Ascending aorta (tissue), 2 donors: ENCODE data around the gene AMELX. TPM values are rescaled to one million over a fixed set of nuclear protein-coding genes. Genes with fewer than 3 reads are reported as not detected.

ENCODE experiments used
- DNase-seq, 2 donors: peaks; one replicate each; pipeline ENCODE4 v3.0.0-alpha.2; 2019; ENCODE audit warnings: low spot score in 2 of 2
- H3K27ac ChIP-seq, 2 donors: fragments of 200-600 bp; sonication (generic); one replicate each; pipeline ENCODE4 v1.5.1; 2016 to 2017; ENCODE audit warnings: mild to moderate bottlenecking in 1 of 2
- H3K27me3 ChIP-seq: fragments of 200-600 bp; sonication (generic); one replicate; pipeline ENCODE4 v1.5.1; 2017
- H3K36me3 ChIP-seq, 2 donors: fragments of 200-600 bp; sonication (generic); one replicate each; pipeline ENCODE4 v1.5.1; 2016
- H3K4me1 ChIP-seq, 2 donors: fragments of 200-600 bp; sonication (generic); one replicate each; pipeline ENCODE4 v1.5.1; 2016 to 2017; ENCODE audit warnings: mild to moderate bottlenecking in 1 of 2
- H3K4me3 ChIP-seq, 2 donors: fragments of 200-600 bp; sonication (generic); one replicate each; pipeline ENCODE4 v1.5.1; 2016 to 2017; ENCODE audit warnings: mild to moderate bottlenecking in 1 of 2
- H3K9me3 ChIP-seq, 2 donors: fragments of 200-600 bp; sonication (generic); one replicate each; pipeline ENCODE4 v1.5.1; 2016
- intact Hi-C: fragments of 100-400 bp; cut with DNase I; formaldehyde crosslinking; loops from one replicate; pipeline ENCODE4 v1.15.1; 2023
- total RNA-seq: library from RNA; depleted of rRNA; stranded (reverse); fragments of >200 nt; gene quantifications from one replicate; pipeline ENCODE4 v1.1.0, GENCODE V29; 2016
- TF ChIP-seq, protein P1 (sequence below), 3 experiments: fragments of 200-600 bp in 2 of 3; fragments of 450-650 bp in 1 of 3; sonication (generic) in 2 of 3; IDR thresholded peaks; one replicate each; pipeline ENCODE4 v1.5.1; 2016 to 2019; ENCODE audit warnings: antibody characterized with exemption in 3 of 3, mild to moderate bottlenecking in 1 of 3, moderate library complexity in 1 of 3

AMELX gene
- not detected for total RNA-seq

DNA sequence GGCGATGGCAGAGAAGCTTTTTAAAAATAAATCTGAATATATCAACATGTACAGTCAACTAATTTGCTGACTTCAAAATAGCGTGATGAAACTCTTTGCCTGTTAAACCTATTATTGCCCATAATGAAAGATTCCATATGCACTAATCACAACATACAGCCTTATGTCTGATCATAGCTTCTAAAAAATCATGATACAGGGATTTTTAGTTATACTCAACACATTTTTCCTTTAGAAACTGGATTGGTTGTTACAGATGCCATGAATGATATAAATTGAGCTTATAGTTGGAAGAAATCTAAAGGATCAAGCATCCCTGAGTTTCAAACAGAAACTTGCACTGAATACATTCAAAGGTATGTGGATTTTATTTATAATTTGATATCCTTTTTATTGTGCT, at the start of gene AMELX:
Gene AMELX (plus strand): TSS at position 301 of the 400 bp plus-strand sequence. CDS start 1,376 bp downstream, outside the sequence.
- intact Hi-C loops = no loop called here
- TF ChIP-seq, protein P1, sequence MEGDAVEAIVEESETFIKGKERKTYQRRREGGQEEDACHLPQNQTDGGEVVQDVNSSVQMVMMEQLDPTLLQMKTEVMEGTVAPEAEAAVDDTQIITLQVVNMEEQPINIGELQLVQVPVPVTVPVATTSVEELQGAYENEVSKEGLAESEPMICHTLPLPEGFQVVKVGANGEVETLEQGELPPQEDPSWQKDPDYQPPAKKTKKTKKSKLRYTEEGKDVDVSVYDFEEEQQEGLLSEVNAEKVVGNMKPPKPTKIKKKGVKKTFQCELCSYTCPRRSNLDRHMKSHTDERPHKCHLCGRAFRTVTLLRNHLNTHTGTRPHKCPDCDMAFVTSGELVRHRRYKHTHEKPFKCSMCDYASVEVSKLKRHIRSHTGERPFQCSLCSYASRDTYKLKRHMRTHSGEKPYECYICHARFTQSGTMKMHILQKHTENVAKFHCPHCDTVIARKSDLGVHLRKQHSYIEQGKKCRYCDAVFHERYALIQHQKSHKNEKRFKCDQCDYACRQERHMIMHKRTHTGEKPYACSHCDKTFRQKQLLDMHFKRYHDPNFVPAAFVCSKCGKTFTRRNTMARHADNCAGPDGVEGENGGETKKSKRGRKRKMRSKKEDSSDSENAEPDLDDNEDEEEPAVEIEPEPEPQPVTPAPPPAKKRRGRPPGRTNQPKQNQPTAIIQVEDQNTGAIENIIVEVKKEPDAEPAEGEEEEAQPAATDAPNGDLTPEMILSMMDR (IDR thresholded peaks at IDR 0.05) = no peak
- Histone ChIP-seq H3K27me3 (no peaks in the 10 kb centered on the region), H3K27ac (no peak within 1 kb of the TSS), H3K9me3 (no peaks in the 10 kb centered on the region), H3K4me3 (no peak within 1 kb of the TSS), H3K36me3 (no peaks in the 10 kb centered on the region), H3K4me1 (no peaks in the 10 kb centered on the region)
- DNase-seq = no peak

DNA sequence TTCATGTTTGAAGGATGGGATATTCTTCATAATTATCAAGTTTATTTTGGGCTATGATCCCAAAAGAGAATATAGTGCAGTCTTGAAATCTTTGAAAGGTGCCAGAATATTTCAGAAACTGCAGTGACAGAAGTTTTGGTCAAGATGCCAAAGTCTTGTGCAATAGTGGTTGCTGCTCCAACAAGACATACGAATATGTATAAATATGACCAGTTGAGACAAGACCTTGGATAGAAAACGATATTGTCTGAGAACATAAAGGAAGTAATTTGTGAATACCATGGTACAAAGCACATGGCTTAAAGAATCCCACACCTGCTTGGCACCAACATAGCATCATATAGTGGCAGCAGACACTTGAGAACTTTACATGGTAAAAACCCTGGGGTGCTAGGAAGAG, 48.6 kb upstream of the AMELX start:
- intact Hi-C loops = no loop called here

DNA sequence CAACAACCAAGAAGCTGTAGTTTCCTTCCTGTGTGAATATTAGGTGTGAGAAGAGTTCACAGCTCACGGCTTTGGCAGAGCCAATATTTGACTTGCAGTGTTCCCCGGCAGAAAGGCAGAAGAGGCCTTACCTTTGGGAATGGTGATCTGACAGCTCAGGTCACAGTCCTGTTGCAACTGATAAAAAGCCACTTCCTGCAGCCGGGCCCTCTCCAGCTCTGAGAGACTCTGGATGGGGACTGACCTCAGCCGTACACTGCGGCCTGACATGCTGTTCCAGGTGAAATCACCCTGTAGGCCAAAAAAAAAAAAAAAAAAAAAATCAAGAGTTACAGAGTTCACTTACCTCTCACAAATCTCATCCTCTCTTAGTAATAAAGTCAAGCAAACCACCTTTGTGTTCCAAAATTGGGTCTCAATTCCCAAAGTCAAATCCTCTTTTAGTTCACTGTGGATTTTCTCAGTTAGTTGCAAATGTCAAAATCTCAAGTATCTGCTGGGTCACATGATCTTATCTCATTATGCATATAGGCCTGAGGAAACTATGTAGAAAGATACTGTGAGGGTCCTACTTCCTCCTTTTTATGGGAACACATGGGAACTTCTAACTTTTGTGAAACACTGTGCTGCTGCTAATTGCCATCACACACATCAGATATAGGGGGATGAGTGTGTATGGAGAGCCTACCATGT, 38.6 kb upstream of the AMELX start:
- Histone ChIP-seq H3K9me3 (no peaks in the 10 kb centered on the region), H3K36me3 (no peaks in the 10 kb centered on the region), H3K27ac (no peak overlapping the region), H3K4me1 (no peaks in the 10 kb centered on the region), H3K27me3 (no peaks in the 10 kb centered on the region), H3K4me3 (no peak overlapping the region)
- TF ChIP-seq, protein P1 (IDR thresholded peaks at IDR 0.05) = no peak
- DNase-seq = no peak
- intact Hi-C loops = no loop called here

More for the DNA sequence above, 48.6 kb upstream of the AMELX start:
- no peaks in the 10 kb centered on the region for H3K27me3 ChIP-seq
- no peak overlapping the region for H3K27ac ChIP-seq
- TF ChIP-seq, protein P1 (IDR thresholded peaks at IDR 0.05) = no peak
- H3K36me3 ChIP-seq = no peaks in the 10 kb centered on the region
- H3K4me1 ChIP-seq = no peaks in the 10 kb centered on the region
- no peak overlapping the region for H3K4me3 ChIP-seq
- no peaks in the 10 kb centered on the region for H3K9me3 ChIP-seq
- no peak for DNase-seq

DNA sequence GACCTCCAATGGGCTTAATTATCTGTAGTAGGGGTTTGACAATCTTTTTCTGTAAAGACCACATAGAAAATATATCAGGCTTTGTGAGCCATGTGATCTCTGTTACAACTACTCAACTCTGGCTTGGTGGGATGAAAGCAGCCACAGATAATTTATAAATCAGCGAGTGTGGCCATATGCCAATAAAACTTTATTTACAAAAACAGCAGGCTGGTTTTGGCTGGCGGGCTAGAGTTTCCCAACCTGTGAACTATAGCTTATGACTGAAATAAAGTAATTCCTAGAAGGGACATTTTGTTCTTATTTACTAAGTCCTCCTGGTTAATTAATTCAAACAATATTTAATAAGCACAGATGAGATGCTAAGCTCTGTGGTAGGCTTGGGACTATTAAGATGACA, 35.9 kb upstream of the AMELX start:
- intact Hi-C loops = no loop called here
- H3K4me3 ChIP-seq = no peak overlapping the region
- no peaks in the 10 kb centered on the region for H3K27me3 ChIP-seq
- H3K27ac ChIP-seq = no peak overlapping the region
- H3K9me3 ChIP-seq = no peaks in the 10 kb centered on the region
- TF ChIP-seq, protein P1 (IDR thresholded peaks at IDR 0.05) = no peak
- H3K4me1 ChIP-seq = no peaks in the 10 kb centered on the region
- DNase-seq = no peak
- H3K36me3 ChIP-seq = no peaks in the 10 kb centered on the region

DNA sequence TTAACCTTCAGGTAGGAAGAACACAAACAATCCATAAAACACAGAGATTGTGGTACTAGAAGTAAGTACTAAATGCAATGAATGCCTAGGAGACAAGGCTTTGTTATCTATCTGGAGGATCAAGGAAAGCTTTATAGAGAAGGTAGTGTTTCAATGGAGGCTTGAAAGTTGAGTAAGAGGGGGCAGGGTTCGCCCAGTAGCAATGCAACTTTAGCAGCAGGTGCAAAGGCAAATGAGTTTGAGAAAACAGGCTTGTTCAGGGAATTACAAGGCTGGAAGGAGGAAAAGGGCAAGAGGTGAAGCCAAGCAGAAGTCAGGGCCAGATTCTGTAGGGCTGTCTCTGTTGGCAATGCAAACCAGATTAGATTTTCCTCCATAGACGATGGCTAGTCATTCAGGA, 35.5 kb upstream of the AMELX start:
- DNase-seq = no peak
- Histone ChIP-seq H3K27me3 (no peaks in the 10 kb centered on the region), H3K27ac (no peak overlapping the region), H3K4me3 (no peak overlapping the region), H3K36me3 (no peaks in the 10 kb centered on the region), H3K4me1 (no peaks in the 10 kb centered on the region), H3K9me3 (no peaks in the 10 kb centered on the region)
- intact Hi-C loops = no loop called here
- TF ChIP-seq, protein P1 (IDR thresholded peaks at IDR 0.05) = no peak
